ENCODE results near the gene ZNF614. TPM values are rescaled to one million over a fixed set of nuclear protein-coding genes. Genes with fewer than 3 reads are reported as not detected.

Gene ZNF614
- total and polyA plus RNA-seq, 2 of the 13 experiments (the other 11 are each of a cell fraction or from before 2014, with no cell fraction given) = 13.0 to 22.8 TPM

GRCh38 chr19:52007806-52008557 lies 20.2 kb downstream of the ZNF614 start, which contains the start of gene ZNF615 (continued):
- TF ChIP-seq ATF7-NPFF (CRISPR knock-in tag; IDR thresholded peaks at IDR 0.05; ENCODE audit: low read depth) (0 out of 2 replicates have a peak, but pooled peaks have one; percentile 46), BCLAF1 (IDR thresholded peaks at IDR 0.05) (no peak), KLF16 (CRISPR knock-in tag; IDR thresholded peaks at IDR 0.05) (peak in 1 of 2 experiments; percentile 52; a peak in 2 of 4 replicates), ZBTB1 (CRISPR knock-in tag; IDR thresholded peaks at IDR 0.05; ENCODE audit: borderline replicate concordance) (no peak), AHR (CRISPR knock-in tag; IDR thresholded peaks at IDR 0.05) (no peak), ZNF589 (CRISPR knock-in tag; conservative IDR thresholded peaks at IDR 0.05) (0 out of 2 replicates have a peak, but pooled peaks have one; percentile 40), GABPB1 (CRISPR knock-in tag; IDR thresholded peaks at IDR 0.05) (peak; percentile 84), XRCC5 (optimal IDR thresholded peaks at IDR 0.05; ENCODE audit: low read length) (peak; percentile 65), EZH2 (conservative IDR thresholded peaks at IDR 0.05; ENCODE audit: low read depth, low read length) (no peak), PAF1 (CRISPR knock-in tag; IDR thresholded peaks at IDR 0.05) (no peak), ZBTB4 (CRISPR knock-in tag; IDR thresholded peaks at IDR 0.05; ENCODE audit: borderline replicate concordance) (no peak; the same call in 1 of the 2 replicates), BRF2 (CRISPR knock-in tag; IDR thresholded peaks at IDR 0.05) (0 out of 2 replicates have a peak, but pooled peaks have one; percentile 60), ZNF101 (CRISPR knock-in tag; IDR thresholded peaks at IDR 0.05; ENCODE audit: borderline replicate concordance, low read depth) (no peak), NPAS2 (CRISPR knock-in tag; IDR thresholded peaks at IDR 0.05; ENCODE audit: borderline replicate concordance) (no peak), MATR3 (CRISPR knock-in tag; IDR thresholded peaks at IDR 0.05) (no peak), ZNF251 (CRISPR knock-in tag; IDR thresholded peaks at IDR 0.05) (no peak)
- TF ChIP-seq, protein P1, sequence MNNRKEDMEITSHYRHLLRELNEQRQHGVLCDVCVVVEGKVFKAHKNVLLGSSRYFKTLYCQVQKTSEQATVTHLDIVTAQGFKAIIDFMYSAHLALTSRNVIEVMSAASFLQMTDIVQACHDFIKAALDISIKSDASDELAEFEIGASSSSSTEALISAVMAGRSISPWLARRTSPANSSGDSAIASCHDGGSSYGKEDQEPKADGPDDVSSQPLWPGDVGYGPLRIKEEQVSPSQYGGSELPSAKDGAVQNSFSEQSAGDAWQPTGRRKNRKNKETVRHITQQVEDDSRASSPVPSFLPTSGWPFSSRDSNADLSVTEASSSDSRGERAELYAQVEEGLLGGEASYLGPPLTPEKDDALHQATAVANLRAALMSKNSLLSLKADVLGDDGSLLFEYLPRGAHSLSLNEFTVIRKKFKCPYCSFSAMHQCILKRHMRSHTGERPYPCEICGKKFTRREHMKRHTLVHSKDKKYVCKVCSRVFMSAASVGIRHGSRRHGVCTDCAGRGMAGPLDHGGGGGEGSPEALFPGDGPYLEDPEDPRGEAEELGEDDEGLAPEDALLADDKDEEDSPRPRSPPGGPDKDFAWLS (CRISPR knock-in tag; IDR thresholded peaks at IDR 0.05; ENCODE audit: borderline replicate concordance) = no peak
- TF ChIP-seq, protein P2, sequence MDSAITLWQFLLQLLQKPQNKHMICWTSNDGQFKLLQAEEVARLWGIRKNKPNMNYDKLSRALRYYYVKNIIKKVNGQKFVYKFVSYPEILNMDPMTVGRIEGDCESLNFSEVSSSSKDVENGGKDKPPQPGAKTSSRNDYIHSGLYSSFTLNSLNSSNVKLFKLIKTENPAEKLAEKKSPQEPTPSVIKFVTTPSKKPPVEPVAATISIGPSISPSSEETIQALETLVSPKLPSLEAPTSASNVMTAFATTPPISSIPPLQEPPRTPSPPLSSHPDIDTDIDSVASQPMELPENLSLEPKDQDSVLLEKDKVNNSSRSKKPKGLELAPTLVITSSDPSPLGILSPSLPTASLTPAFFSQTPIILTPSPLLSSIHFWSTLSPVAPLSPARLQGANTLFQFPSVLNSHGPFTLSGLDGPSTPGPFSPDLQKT (CRISPR knock-in tag; IDR thresholded peaks at IDR 0.05; ENCODE audit: borderline replicate concordance) = no peak

Data from HepG2 (cell line).